H1 (cell line): ENCODE measurements around the gene RUVBL2. TPM values are rescaled to one million over a fixed set of nuclear protein-coding genes. Genes with fewer than 3 reads are reported as not detected.

Source experiments
- CTCF ChIA-PET: fragments of 300-600 bp; sonication (Branson Sonifier 250); formaldehyde crosslinking; loops from one replicate; lab custom pipeline; 2021; ENCODE audit not compliant: partially characterized antibody; lab: Charles Lee
- POLR2A ChIA-PET: fragments of 300-600 bp; sonication (Branson Sonifier 250); formaldehyde crosslinking; loops from one replicate; lab custom pipeline; 2021; ENCODE audit warnings: inconsistent platforms; ENCODE audit not compliant: partially characterized antibody; lab: Charles Lee
- DNase-seq, 2 experiments: peaks; one replicate each; pipeline versions ENCODE4 v3.0.0 to v3.0.0-alpha.2; 2010 to 2022; ENCODE audit warnings: low spot score in 2 of 2, low read depth in 1 of 2, mixed read lengths in 1 of 2
- FAIRE-seq: peaks from 2 replicates; lab custom pipeline; 2011; peaks lifted over from hg19 to GRCh38; lab: Jason Lieb, UNC
- H2AFZ ChIP-seq: 2 replicates; pipeline ENCODE4 v1.8.1; 2012; ENCODE audit warnings: low read length, inconsistent platforms
- H2AK5ac ChIP-seq: 2 replicates; pipeline ENCODE4 v1.6.1; 2013; ENCODE audit warnings: low read depth, low read length
- H2BK120ac ChIP-seq: replicated peaks from 2 replicates; pipeline ENCODE3; 2013; ENCODE audit warnings: low read depth, low read length, inconsistent platforms
- H2BK12ac ChIP-seq: 2 replicates; pipeline ENCODE4 v1.6.1; 2013; ENCODE audit warnings: low read depth, low read length
- H2BK15ac ChIP-seq: 2 replicates; pipeline ENCODE4 v1.6.1; 2013; ENCODE audit warnings: low read length
- H2BK20ac ChIP-seq: 2 replicates; pipeline ENCODE4 v1.6.1; 2013; ENCODE audit warnings: low read length
- H2BK5ac ChIP-seq: 2 replicates; pipeline ENCODE4 v1.6.1; 2013; ENCODE audit warnings: low read depth, low read length
- H3K14ac ChIP-seq: 2 replicates; pipeline ENCODE4 v1.6.1; 2013; ENCODE audit warnings: inconsistent platforms; ENCODE audit not compliant: insufficient read length
- H3K18ac ChIP-seq: 2 replicates; pipeline ENCODE4 v1.6.1; 2013; ENCODE audit warnings: low read length; ENCODE audit errors: extremely low read depth
- H3K23ac ChIP-seq: 2 replicates; pipeline ENCODE4 v1.6.1; 2013; ENCODE audit warnings: inconsistent platforms; ENCODE audit not compliant: insufficient read length
- H3K23me2 ChIP-seq: 2 replicates; pipeline ENCODE4 v1.6.1; 2013; ENCODE audit warnings: low read depth, low read length
- H3K27ac ChIP-seq: 2 replicates; pipeline ENCODE4 v1.6.1; 2011; ENCODE audit warnings: low read depth, low read length, inconsistent platforms
- H3K27me3 ChIP-seq, 4 experiments: replicated peaks in 1 of 4; 1 replicate in 1 of 4; 2 replicates in 3 of 4; pipeline versions ENCODE4 v1.6.1 to v1.8.1; 2011 to 2013; ENCODE audit warnings: low read length in 3 of 4, mild to moderate bottlenecking in 3 of 4, inconsistent platforms in 2 of 4, mixed read lengths in 2 of 4, moderate library complexity in 1 of 4; ENCODE audit not compliant: control insufficient read depth in 3 of 4, insufficient read depth in 3 of 4; ENCODE audit errors: extremely low read depth in 1 of 4
- H3K36me3 ChIP-seq, 4 experiments: 2 replicates each; pipeline versions ENCODE4 v1.6.1 to v1.8.1; 2011 to 2013; ENCODE audit warnings: mild to moderate bottlenecking in 4 of 4, low read length in 3 of 4, moderate library complexity in 2 of 4, control low read depth in 1 of 4, inconsistent platforms in 1 of 4; ENCODE audit not compliant: insufficient read depth in 4 of 4, control insufficient read depth in 2 of 4
- H3K4ac ChIP-seq: replicated peaks from 2 replicates; pipeline ENCODE3; 2013; ENCODE audit warnings: low read length, low read depth, mixed read lengths, inconsistent platforms; ENCODE audit not compliant: insufficient read length
- H3K4me1 ChIP-seq, 4 experiments: replicated peaks in 1 of 4; 1 replicate in 1 of 4; 2 replicates in 3 of 4; pipeline versions ENCODE4 v1.6.1 to v1.8.1; 2011 to 2013; ENCODE audit warnings: low read length in 3 of 4, inconsistent platforms in 2 of 4, mixed read lengths in 1 of 4; ENCODE audit not compliant: insufficient read depth in 4 of 4, control insufficient read depth in 3 of 4
- H3K4me2 ChIP-seq, 2 experiments: 2 replicates each; pipeline versions ENCODE4 v1.6.1 to v1.8.1; 2011 to 2013; ENCODE audit warnings: low read depth in 2 of 2, low read length in 2 of 2, control low read depth in 1 of 2, inconsistent platforms in 1 of 2, mild to moderate bottlenecking in 1 of 2; ENCODE audit not compliant: insufficient read depth in 1 of 2
- H3K4me3 ChIP-seq, 4 experiments: fragments of 200-600, 300-600 bp in 1 of 4; sonication (generic), shearing (Covaris generic), sonication (Bioruptor Twin) in 1 of 4; 2 replicates each; pipeline versions ENCODE4 v1.5.1 to v1.8.1; 2011 to 2016; ENCODE audit warnings: low read length in 4 of 4, low read depth in 3 of 4, control low read depth in 2 of 4, inconsistent platforms in 2 of 4, mild to moderate bottlenecking in 2 of 4, mixed read lengths in 1 of 4, moderate library complexity in 1 of 4; ENCODE audit not compliant: insufficient read depth in 2 of 4; ENCODE audit errors: extremely low read depth in 1 of 4
- H3K56ac ChIP-seq: replicated peaks from 2 replicates; pipeline ENCODE3; 2013; ENCODE audit warnings: low read depth, mild to moderate bottlenecking, mixed read lengths, low read length, inconsistent platforms; ENCODE audit not compliant: insufficient read length
- H3K79me1 ChIP-seq: 2 replicates; pipeline ENCODE4 v1.6.1; 2013; ENCODE audit warnings: low read depth, low read length, control low read depth
- H3K79me2 ChIP-seq, 2 experiments: 2 replicates each; pipeline versions ENCODE4 v1.6.1 to v1.8.1; 2012 to 2013; ENCODE audit warnings: low read length in 2 of 2, mild to moderate bottlenecking in 2 of 2, inconsistent platforms in 1 of 2; ENCODE audit not compliant: insufficient read depth in 2 of 2, control insufficient read depth in 1 of 2
- H3K9ac ChIP-seq, 4 experiments: replicated peaks in 1 of 4; 1 replicate in 1 of 4; 2 replicates in 3 of 4; pipeline versions ENCODE4 v1.6.1 to v1.8.1; 2011 to 2013; ENCODE audit warnings: low read depth in 3 of 4, low read length in 3 of 4, control low read depth in 2 of 4, mild to moderate bottlenecking in 2 of 4, moderate library complexity in 2 of 4, inconsistent platforms in 1 of 4; ENCODE audit errors: extremely low read depth in 1 of 4
- H3K9me3 ChIP-seq, 2 experiments: 2 replicates each; pipeline versions ENCODE4 v1.6.1 to v1.8.1; 2012 to 2013; ENCODE audit warnings: mild to moderate bottlenecking in 2 of 2, moderate library complexity in 2 of 2, control low read depth in 1 of 2, inconsistent platforms in 1 of 2, low read depth in 1 of 2, low read length in 1 of 2, mixed read lengths in 1 of 2; ENCODE audit not compliant: insufficient read depth in 2 of 2
- H4K20me1 ChIP-seq, 2 experiments: replicated peaks in 1 of 2; 2 replicates each; pipeline versions ENCODE3 to v1.8.1; 2011 to 2013; ENCODE audit warnings: inconsistent platforms in 2 of 2, low read length in 2 of 2, mild to moderate bottlenecking in 1 of 2; ENCODE audit not compliant: insufficient read depth in 2 of 2, control insufficient read depth in 1 of 2
- H4K5ac ChIP-seq: 2 replicates; pipeline ENCODE4 v1.6.1; 2013; ENCODE audit warnings: low read length, low read depth, mixed read lengths, inconsistent platforms; ENCODE audit not compliant: insufficient read length
- H4K8ac ChIP-seq: 2 replicates; pipeline ENCODE4 v1.8.0; 2013; ENCODE audit warnings: mild to moderate bottlenecking, moderate library complexity, low read length, inconsistent platforms; ENCODE audit not compliant: insufficient read depth; ENCODE audit errors: extremely low read depth
- H4K91ac ChIP-seq: replicated peaks from 2 replicates; pipeline ENCODE3; 2013; ENCODE audit warnings: low read length, mixed read lengths, inconsistent platforms; ENCODE audit not compliant: insufficient read length
- RFX5 ChIP-seq: IDR thresholded peaks from 2 replicates; pipeline ENCODE4 v1.6.1; 2011; ENCODE audit warnings: low read depth, low read length, improper control_type of control experiment, borderline replicate concordance
- WGBS, 2 experiments: shearing (Covaris generic) in 1 of 2; methylation state at CpG; one replicate each; pipeline versions ENCODE4 v1.1.6 to v1.1.7; 2013 to 2015; ENCODE audit warnings: low lambda C conversion rate in 2 of 2, mixed read lengths in 2 of 2, inconsistent platforms in 1 of 2, low coverage in 1 of 2, missing lambda C conversion rate in 1 of 2; ENCODE audit not compliant: insufficient replicate concordance in 2 of 2, insufficient coverage in 1 of 2, insufficient read length in 1 of 2; ENCODE audit errors: extremely low coverage in 1 of 2, missing lambda C conversion rate in 1 of 2; 5-methylcytosine and 5-hydroxymethylcytosine counted together
- polyA plus RNA-seq, 7 experiments: library from polyadenylated mRNA; depleted of rRNA in 3 of 7; stranded (reverse) in 5 of 7; unstranded in 2 of 7; fragments of >200 nt in 5 of 7; fragments of 200-250 nt in 2 of 7; gene quantifications; 1 replicate in 5 of 7; 2 replicates in 1 of 7; 4 replicates in 1 of 7; pipeline versions ENCODE4 v1.2.1 to v1.2.3, GENCODE V29; 2011 to 2013; ENCODE audit warnings: missing spikeins in 2 of 7, mixed read lengths in 2 of 7
- total RNA-seq: library from RNA; stranded (reverse); fragmentation: NEBNext Ultra II Directional; extraction: Animal tissue kit (Norgen Biotek cat#: 25700); gene quantifications from 2 replicates; pipeline ENCODE4 v1.2.1, GENCODE V29; 2021

Gene RUVBL2
- total and polyA plus RNA-seq, 2 of the 8 experiments (the other 6 are each of a cell fraction or from before 2014, with no cell fraction given) = 152 to 247 TPM

DNA sequence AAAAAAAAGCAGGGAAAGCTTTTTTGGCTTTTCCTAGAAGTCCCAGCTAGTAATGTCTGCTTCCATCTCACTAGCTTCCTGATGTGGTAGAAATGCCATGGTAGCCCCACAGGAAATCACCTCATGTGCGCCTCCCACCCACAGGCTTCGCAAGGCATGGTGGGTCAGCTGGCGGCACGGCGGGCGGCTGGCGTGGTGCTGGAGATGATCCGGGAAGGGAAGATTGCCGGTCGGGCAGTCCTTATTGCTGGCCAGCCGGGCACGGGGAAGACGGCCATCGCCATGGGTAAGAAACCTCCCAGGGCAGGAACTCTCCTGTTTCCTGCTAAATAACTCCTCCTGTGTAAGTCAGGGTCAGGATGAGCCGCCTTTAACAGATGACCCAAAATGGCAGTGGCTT lies 10.4 kb downstream of the RUVBL2 start:
- CTCF ChIA-PET = interaction anchor here (0.6 to 1.0 kb wide), 3 partner anchors 10 to 76 kb away, joined by 3 to 5 read pairs (median 4); no protein-coding TSS in a partner anchor
- H2BK120ac ChIP-seq = no peak overlapping the region
- no peak overlapping the region for H3K14ac ChIP-seq
- H3K4me2 ChIP-seq = no peak overlapping the region
- H3K79me2 ChIP-seq = no peaks in the 10 kb centered on the region
- POLR2A ChIA-PET = no interaction called here
- no peak overlapping the region for H3K56ac ChIP-seq
- H2BK5ac ChIP-seq = no peak overlapping the region
- no peak overlapping the region for H3K23ac ChIP-seq
- DNase-seq (no peak), FAIRE-seq (no peak)
- no peaks in the 10 kb centered on the region for H3K23me2 ChIP-seq
- H3K9ac ChIP-seq = no peak overlapping the region
- no peak for TF ChIP-seq RFX5
- H4K20me1 ChIP-seq = peaks cover 2 to 12% of the 10 kb centered on the region in 2 experiments
- no peak overlapping the region for H2BK20ac ChIP-seq
- H2AK5ac ChIP-seq = no peak overlapping the region
- peaks cover 2% of the 10 kb centered on the region; the same call in 1 of the 2 replicates for H3K79me1 ChIP-seq
- H3K18ac ChIP-seq = no peak overlapping the region
- H3K4me3 ChIP-seq = no peak overlapping the region
- no peaks in the 10 kb centered on the region for H3K9me3 ChIP-seq
- no peak overlapping the region for H2BK12ac ChIP-seq
- no peak overlapping the region for H4K5ac ChIP-seq
- peaks cover 13 to 47% (median 31%) of the 10 kb centered on the region in 4 experiments for H3K36me3 ChIP-seq
- no peak overlapping the region for H4K91ac ChIP-seq
- H3K27me3 ChIP-seq = no peaks in the 10 kb centered on the region
- peaks cover 0 to 6% (median 2%) of the 10 kb centered on the region in 4 experiments; a peak in 2 of 7 replicates for H3K4me1 ChIP-seq
- no peak overlapping the region for H2BK15ac ChIP-seq
- 94% methylated on average over 15 of the region's 15 CpGs; no CpG with 5 or more reads in 1 of the 2 experiments for WGBS, 2 experiments
- no peak overlapping the region for H4K8ac ChIP-seq
- no peak overlapping the region for H2AFZ ChIP-seq
- H3K27ac ChIP-seq = no peak overlapping the region
- H3K4ac ChIP-seq = no peak overlapping the region
